Liver (tissue), 9 donors: ENCODE data around the gene FAM151A. TPM values are rescaled to one million over a fixed set of nuclear protein-coding genes. Genes with fewer than 3 reads are reported as not detected.

Source experiments
- DNase-seq: peaks from one replicate; pipeline ENCODE4 v3.0.0-alpha.2; 2017; ENCODE audit warnings: low spot score
- H3K27ac ChIP-seq, 2 donors: one replicate each; pipeline ENCODE4 v1.7.0; 2013; ENCODE audit warnings: inconsistent platforms in 2 of 2, low read length in 2 of 2, control low read depth in 1 of 2, low read depth in 1 of 2, mild to moderate bottlenecking in 1 of 2
- H3K27me3 ChIP-seq, 4 donors: one replicate each; pipeline versions ENCODE4 v1.6.1 to v1.7.0; 2013; ENCODE audit warnings: low read length in 3 of 4, inconsistent platforms in 1 of 4, mild to moderate bottlenecking in 1 of 4, moderate library complexity in 1 of 4; ENCODE audit not compliant: control insufficient read depth in 4 of 4, insufficient read depth in 4 of 4
- H3K36me3 ChIP-seq, 4 donors: one replicate each; pipeline versions ENCODE4 v1.6.1 to v1.7.0; 2013; ENCODE audit warnings: low read length in 3 of 4, mild to moderate bottlenecking in 3 of 4, low read depth in 1 of 4, moderate library complexity in 1 of 4; ENCODE audit not compliant: control insufficient read depth in 4 of 4, insufficient read depth in 3 of 4
- H3K4me1 ChIP-seq, 4 donors: one replicate each; pipeline versions ENCODE4 v1.6.1 to v1.7.0; 2013; ENCODE audit warnings: low read length in 3 of 4, mild to moderate bottlenecking in 3 of 4, moderate library complexity in 1 of 4; ENCODE audit not compliant: control insufficient read depth in 4 of 4, insufficient read depth in 4 of 4
- H3K4me3 ChIP-seq, 3 donors: one replicate each; pipeline versions ENCODE4 v1.6.1 to v1.7.0; 2013; ENCODE audit warnings: low read length in 3 of 3, control low read depth in 1 of 3, low read depth in 1 of 3, mild to moderate bottlenecking in 1 of 3
- H3K9ac ChIP-seq, 2 donors: one replicate each; pipeline ENCODE4 v1.7.0; 2013; ENCODE audit warnings: low read length in 2 of 2, mild to moderate bottlenecking in 2 of 2, moderate library complexity in 2 of 2, control low read depth in 1 of 2, low read depth in 1 of 2
- H3K9me3 ChIP-seq, 4 donors: one replicate each; pipeline versions ENCODE4 v1.6.1 to v1.7.0; 2013; ENCODE audit warnings: low read length in 3 of 4; ENCODE audit not compliant: control insufficient read depth in 4 of 4
- ATF3 ChIP-seq: IDR thresholded peaks from 2 replicates; pipeline ENCODE4 v1.6.1; 2016; ENCODE audit warnings: antibody characterized with exemption
- CTCF ChIP-seq: fragments of 150-350 bp; IDR thresholded peaks from 2 replicates; pipeline ENCODE4 v1.5.1; 2017; ENCODE audit warnings: improper control_type of control experiment, low read depth, low read length; ENCODE audit not compliant: missing input control
- EGR1 ChIP-seq, 2 donors: IDR thresholded peaks; 2 replicates each; pipeline ENCODE4 v1.6.1; 2016 to 2018; ENCODE audit warnings: antibody characterized with exemption in 2 of 2, low read depth in 2 of 2
- FOXA1 ChIP-seq: IDR thresholded peaks from 2 replicates; pipeline ENCODE4 v1.6.1; 2016; ENCODE audit warnings: antibody characterized with exemption
- FOXA2 ChIP-seq: IDR thresholded peaks from 2 replicates; pipeline ENCODE4 v1.6.1; 2016; ENCODE audit warnings: antibody characterized with exemption
- GABPA ChIP-seq, 2 donors: IDR thresholded peaks in 1 of 2; conservative IDR thresholded peaks in 1 of 2; 2 replicates each; pipeline ENCODE4 v1.6.1; 2016; ENCODE audit warnings: antibody characterized with exemption in 2 of 2, mild to moderate bottlenecking in 1 of 2, moderate library complexity in 1 of 2
- HNF4A ChIP-seq, 2 donors: conservative IDR thresholded peaks; 2 replicates each; pipeline ENCODE4 v1.6.1; 2016; ENCODE audit warnings: antibody characterized with exemption in 2 of 2, mild to moderate bottlenecking in 2 of 2
- HNF4G ChIP-seq: IDR thresholded peaks from 2 replicates; pipeline ENCODE4 v1.6.1; 2016; ENCODE audit warnings: antibody characterized with exemption
- JUND ChIP-seq, 2 donors: IDR thresholded peaks; 2 replicates each; pipeline ENCODE4 v1.6.1; 2016; ENCODE audit warnings: antibody characterized with exemption in 2 of 2
- MAX ChIP-seq: IDR thresholded peaks from 2 replicates; pipeline ENCODE4 v1.6.1; 2016; ENCODE audit warnings: antibody characterized with exemption
- NR2F2 ChIP-seq: IDR thresholded peaks from 2 replicates; pipeline ENCODE4 v1.6.1; 2016; ENCODE audit warnings: antibody characterized with exemption
- RAD21 ChIP-seq, 2 donors: IDR thresholded peaks; 2 replicates each; pipeline ENCODE4 v1.6.1; 2016; ENCODE audit warnings: antibody characterized with exemption in 2 of 2, mild to moderate bottlenecking in 2 of 2
- REST ChIP-seq: IDR thresholded peaks from 2 replicates; pipeline ENCODE4 v1.6.1; 2016; ENCODE audit warnings: antibody characterized with exemption, mild to moderate bottlenecking
- RXRA ChIP-seq, 2 donors: IDR thresholded peaks; 2 replicates each; pipeline ENCODE4 v1.6.1; 2017 to 2018; ENCODE audit warnings: antibody characterized with exemption in 2 of 2, mild to moderate bottlenecking in 1 of 2
- SP1 ChIP-seq: IDR thresholded peaks from 2 replicates; pipeline ENCODE4 v1.6.1; 2018; ENCODE audit warnings: antibody characterized with exemption, mild to moderate bottlenecking
- TAF1 ChIP-seq: conservative IDR thresholded peaks from 2 replicates; pipeline ENCODE4 v1.6.1; 2016; ENCODE audit warnings: antibody characterized with exemption, mild to moderate bottlenecking
- YY1 ChIP-seq: IDR thresholded peaks from 2 replicates; pipeline ENCODE4 v1.6.1; 2016; ENCODE audit warnings: antibody characterized with exemption, mild to moderate bottlenecking
- ZBTB33 ChIP-seq: IDR thresholded peaks from 2 replicates; pipeline ENCODE4 v1.6.1; 2016; ENCODE audit warnings: antibody characterized with exemption
- WGBS: extraction: QIAGEN DNeasy Blood & Tissue Kit; methylation state at CpG from one replicate; pipeline ENCODE4 v1.1.7; 2013; 5-methylcytosine and 5-hydroxymethylcytosine counted together
- polyA plus RNA-seq, 2 donors: library from polyadenylated mRNA; stranded (reverse) in 1 of 2; unstranded in 1 of 2; fragments of 200-250 nt in 1 of 2; fragments of >200 nt in 1 of 2; fragmentation: Nextera tagmentation in 1 of 2; extraction: Ambion mirVana in 1 of 2; gene quantifications; one replicate each; pipeline versions ENCODE4 v1.2.1 to v1.2.3, GENCODE V29; 2013 to 2015
- total RNA-seq, 2 donors: library from RNA; depleted of rRNA; stranded (reverse); fragments of >200 nt; gene quantifications; one replicate each; pipeline ENCODE4 v1.2.3, GENCODE V29; 2014
- donor health status: healthy.
- donor health status: healthy.
- donor health status: healthy.
- donor health status: healthy.
- donor health status: healthy.

FAM151A gene
- total and polyA plus RNA-seq, 4 donors: 1.5 to 25.1 (median 4.7) TPM

- DNase-seq: no peak
- H3K36me3 ChIP-seq: no peaks in the 10 kb centered on the region
- H3K9me3 ChIP-seq: no peaks in the 10 kb centered on the region
- peaks cover 3 to 24% (median 12%) of the 10 kb centered on the region in 4 donors for H3K4me1 ChIP-seq
- H3K27me3 ChIP-seq: no peaks in the 10 kb centered on the region
- H3K9ac ChIP-seq: no peak overlapping the region
- H3K4me3 ChIP-seq: no peak overlapping the region
- no peak overlapping the region for H3K27ac ChIP-seq
- TF ChIP-seq SP1 (no peak), REST (no peak), JUND (IDR thresholded peaks at IDR 0.05) (no peak), NR2F2 (no peak), MAX (no peak), EGR1 (IDR thresholded peaks at IDR 0.05; ENCODE audit: low read depth in 2 of 2) (no peak)
- 95% methylated on average over 2 of the region's 2 CpGs for WGBS
Measured at GRCh38 chr1:54583871-54584270, 39.5 kb downstream of the FAM151A start.

GRCh38 chr1:54583307-54583686 lies 40.0 kb downstream of the FAM151A start:
- no peaks in the 10 kb centered on the region for H3K36me3 ChIP-seq
- no peak overlapping the region for H3K27ac ChIP-seq
- WGBS: 96% methylated on average over 3 of the region's 3 CpGs

More at GRCh38 chr1:54583307-54583686, 40.0 kb downstream of the FAM151A start:
- H3K9ac ChIP-seq: no peak overlapping the region
- TF ChIP-seq EGR1 (IDR thresholded peaks at IDR 0.05; ENCODE audit: low read depth in 2 of 2): no peak
- TF ChIP-seq REST: no peak
- TF ChIP-seq ATF3: no peak
- no peak for TF ChIP-seq FOXA2
- TF ChIP-seq JUND (IDR thresholded peaks at IDR 0.05): no peak
- TF ChIP-seq FOXA1: no peak
- no peak for TF ChIP-seq YY1
- no peak for TF ChIP-seq MAX
- no peak for TF ChIP-seq HNF4G
- no peak for TF ChIP-seq RAD21 (IDR thresholded peaks at IDR 0.05)
- no peak for TF ChIP-seq ZBTB33
- TF ChIP-seq CTCF: no peak
- TF ChIP-seq GABPA (IDR thresholded peaks at IDR 0.05 in 1 of 2, conservative IDR thresholded peaks at IDR 0.05 in 1 of 2): no peak
- TF ChIP-seq TAF1: no peak
- TF ChIP-seq RXRA (IDR thresholded peaks at IDR 0.05): no peak
- no peak for TF ChIP-seq SP1
- TF ChIP-seq NR2F2: no peak
- no peak for TF ChIP-seq HNF4A (conservative IDR thresholded peaks at IDR 0.05)
- H3K9me3 ChIP-seq: no peaks in the 10 kb centered on the region
- no peak overlapping the region for H3K4me3 ChIP-seq
- no peaks in the 10 kb centered on the region for H3K27me3 ChIP-seq
- DNase-seq: no peak
- peaks cover 3 to 24% (median 12%) of the 10 kb centered on the region in 4 donors for H3K4me1 ChIP-seq
